Sigmoid colon (tissue), 4 donors: ENCODE measurements around the gene MAD2L1.

Source experiments
- CTCF ChIP-seq, 4 experiments: fragments of 450-650 bp in 3 of 4; fragments of 200-600 bp in 1 of 4; IDR thresholded peaks; one replicate each; pipeline ENCODE4 v1.5.1; 2016 to 2019; ENCODE audit warnings: antibody characterized with exemption in 4 of 4, mild to moderate bottlenecking in 3 of 4, moderate library complexity in 2 of 4
- EP300 ChIP-seq, 4 donors: sonication (generic); formaldehyde crosslinking; IDR thresholded peaks; one replicate each; pipeline ENCODE4 v1.6.1; 2017; ENCODE audit warnings: antibody characterized with exemption in 4 of 4
- POLR2A ChIP-seq, 2 donors: fragments of 450-650 bp; IDR thresholded peaks; one replicate each; pipeline ENCODE4 v1.6.1; 2016; ENCODE audit warnings: antibody characterized with exemption in 2 of 2, mild to moderate bottlenecking in 2 of 2, moderate library complexity in 2 of 2
- POLR2AphosphoS5 ChIP-seq, 4 donors: sonication (generic); formaldehyde crosslinking; IDR thresholded peaks; one replicate each; pipeline ENCODE4 v1.6.1; 2017; ENCODE audit warnings: antibody characterized with exemption in 4 of 4

GRCh38 chr4:120079839-120080520 is 13.3 kb upstream of the MAD2L1 start:
- TF ChIP-seq CTCF (IDR thresholded peaks at IDR 0.05) (no peak), POLR2A (IDR thresholded peaks at IDR 0.05) (no peak), EP300 (IDR thresholded peaks at IDR 0.05) (no peak), POLR2AphosphoS5 (IDR thresholded peaks at IDR 0.05) (no peak)
